SU-DHL-6 (cell line): Measurements from ENCODE around the gene ZNF668.

Source experiments
- H2AFZ ChIP-seq: fragments of 200-600 bp; sonication (generic); 2 replicates; pipeline ENCODE4 v1.6.1; 2014; ENCODE audit warnings: low read depth, mild to moderate bottlenecking, moderate library complexity, mixed read lengths, antibody characterized with exemption, low read length; ENCODE audit not compliant: severe bottlenecking
- H3F3A ChIP-seq: fragments of 200-600 bp; shearing (Covaris generic); 2 replicates; pipeline ENCODE4 v1.6.0; 2016; ENCODE audit warnings: antibody characterized with exemption, mild to moderate bottlenecking; ENCODE audit not compliant: insufficient read depth
- H3K27ac ChIP-seq: fragments of 200-600 bp; sonication (generic); 2 replicates; pipeline ENCODE4 v1.5.1; 2016; ENCODE audit warnings: low read depth, mild to moderate bottlenecking, low read length, moderate library complexity, mixed read lengths
- H3K27me3 ChIP-seq: fragments of 200-600 bp; sonication (generic), shearing (Covaris generic); 2 replicates; pipeline ENCODE4 v1.6.0; 2014; ENCODE audit warnings: mild to moderate bottlenecking, low read length
- H3K36me3 ChIP-seq: fragments of 200-600 bp; sonication (generic); 2 replicates; pipeline ENCODE4 v1.6.1; 2014; ENCODE audit warnings: mild to moderate bottlenecking, low read length, mixed read lengths
- H3K4me2 ChIP-seq: fragments of 300-600, 200-600 bp; shearing (Covaris generic), sonication (generic); 2 replicates; pipeline ENCODE4 v1.6.0; 2014; ENCODE audit warnings: low read length, low read depth, mild to moderate bottlenecking; ENCODE audit not compliant: poor library complexity, severe bottlenecking
- H3K4me3 ChIP-seq: fragments of 200-600 bp; sonication (generic); 2 replicates; pipeline ENCODE4 v1.5.1; 2014; ENCODE audit warnings: antibody characterized with exemption, low read length, mild to moderate bottlenecking, mixed read lengths; ENCODE audit not compliant: insufficient read depth, poor library complexity, severe bottlenecking
- H3K79me2 ChIP-seq: fragments of 200-600 bp; sonication (generic); 2 replicates; pipeline ENCODE4 v1.6.1; 2014; ENCODE audit warnings: mild to moderate bottlenecking, low read length, moderate library complexity; ENCODE audit not compliant: insufficient read depth
- H3K9ac ChIP-seq: fragments of 200-600 bp; sonication (generic); 2 replicates; pipeline ENCODE4 v1.7.0; 2014; ENCODE audit warnings: mild to moderate bottlenecking, low read length
- H3K9me2 ChIP-seq: fragments of 200-600 bp; sonication (generic); replicated peaks from 2 replicates; pipeline ENCODE4 v1.6.1; 2014; ENCODE audit warnings: low read length; ENCODE audit not compliant: insufficient read depth
- H3K9me3 ChIP-seq: fragments of 200-600 bp; sonication (generic); 2 replicates; pipeline ENCODE4 v1.6.1; 2014; ENCODE audit warnings: low read length, mixed read lengths; ENCODE audit not compliant: insufficient read depth
- H4K20me1 ChIP-seq: fragments of 200-600 bp; sonication (generic); 2 replicates; pipeline ENCODE4 v1.6.1; 2014; ENCODE audit warnings: low read depth, mild to moderate bottlenecking, antibody characterized with exemption, low read length, moderate library complexity, mixed read lengths
- EZH2phosphoT487 ChIP-seq: fragments of 200-600 bp; sonication (generic), shearing (Covaris generic); conservative IDR thresholded peaks from 2 replicates; pipeline ENCODE4 v1.6.1; 2018; ENCODE audit warnings: mild to moderate bottlenecking, antibody characterized with exemption, low read length, moderate library complexity, mixed read lengths
- TF ChIP-seq, protein P1 (sequence below): fragments of 200-600 bp; sonication (generic); IDR thresholded peaks from one replicate; pipeline ENCODE4 v1.5.1; 2017; ENCODE audit warnings: antibody characterized with exemption, mild to moderate bottlenecking, low read length, moderate library complexity; ENCODE audit not compliant: insufficient read depth, poor library complexity, severe bottlenecking

The ZNF668 gene

DNA sequence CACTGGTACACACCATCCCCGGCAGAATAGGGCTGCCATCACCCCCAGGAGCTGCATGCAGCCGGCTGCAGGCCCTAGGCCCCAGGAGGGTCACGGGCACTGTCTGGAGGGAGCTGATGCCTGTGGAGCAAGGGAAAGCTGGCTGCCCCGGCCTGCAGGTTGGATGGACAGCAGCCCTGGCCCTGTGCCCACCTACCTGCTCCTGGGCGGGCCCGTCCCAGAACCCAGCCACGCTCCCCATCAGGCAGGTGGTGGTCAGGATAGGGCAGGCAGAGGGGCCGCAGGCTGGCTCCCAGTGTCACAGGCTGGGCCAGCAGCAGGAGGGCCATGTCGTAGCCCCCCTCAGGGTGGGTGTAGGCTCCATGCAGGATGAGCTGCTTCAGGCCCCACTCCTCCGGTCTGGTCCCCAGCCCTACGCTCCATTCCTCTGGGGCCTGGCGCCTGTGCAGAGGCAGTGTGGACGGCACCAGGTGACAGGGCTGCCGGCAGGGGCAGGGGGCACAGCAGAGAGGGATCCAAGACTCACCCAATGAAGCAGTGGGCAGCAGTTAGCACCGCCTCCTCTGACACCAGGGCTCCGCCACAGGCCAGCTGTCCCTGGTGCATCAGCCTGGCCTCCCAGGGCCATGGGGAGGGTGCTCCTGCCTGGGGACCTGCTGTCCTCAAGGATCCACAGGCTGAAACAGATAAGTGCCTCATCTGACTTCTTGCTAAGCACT lies 10.7 kb upstream of the ZNF668 start:
- Histone ChIP-seq H3K9me3 (no peaks in the 10 kb centered on the region), H3K27ac (no peak overlapping the region), H3K79me2 (no peaks in the 10 kb centered on the region; the same call in 1 of the 2 replicates), H3K9ac (no peak overlapping the region), H3F3A (no peaks in the 10 kb centered on the region), H3K27me3 (no peaks in the 10 kb centered on the region), H4K20me1 (no peaks in the 10 kb centered on the region), H3K9me2 (no peaks in the 10 kb centered on the region), H3K4me2 (no peak overlapping the region), H3K4me3 (no peak overlapping the region), H3K36me3 (no peaks in the 10 kb centered on the region), H2AFZ (no peak overlapping the region)
- TF ChIP-seq, protein P1, sequence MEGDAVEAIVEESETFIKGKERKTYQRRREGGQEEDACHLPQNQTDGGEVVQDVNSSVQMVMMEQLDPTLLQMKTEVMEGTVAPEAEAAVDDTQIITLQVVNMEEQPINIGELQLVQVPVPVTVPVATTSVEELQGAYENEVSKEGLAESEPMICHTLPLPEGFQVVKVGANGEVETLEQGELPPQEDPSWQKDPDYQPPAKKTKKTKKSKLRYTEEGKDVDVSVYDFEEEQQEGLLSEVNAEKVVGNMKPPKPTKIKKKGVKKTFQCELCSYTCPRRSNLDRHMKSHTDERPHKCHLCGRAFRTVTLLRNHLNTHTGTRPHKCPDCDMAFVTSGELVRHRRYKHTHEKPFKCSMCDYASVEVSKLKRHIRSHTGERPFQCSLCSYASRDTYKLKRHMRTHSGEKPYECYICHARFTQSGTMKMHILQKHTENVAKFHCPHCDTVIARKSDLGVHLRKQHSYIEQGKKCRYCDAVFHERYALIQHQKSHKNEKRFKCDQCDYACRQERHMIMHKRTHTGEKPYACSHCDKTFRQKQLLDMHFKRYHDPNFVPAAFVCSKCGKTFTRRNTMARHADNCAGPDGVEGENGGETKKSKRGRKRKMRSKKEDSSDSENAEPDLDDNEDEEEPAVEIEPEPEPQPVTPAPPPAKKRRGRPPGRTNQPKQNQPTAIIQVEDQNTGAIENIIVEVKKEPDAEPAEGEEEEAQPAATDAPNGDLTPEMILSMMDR = no peak
- TF ChIP-seq EZH2phosphoT487 = no peak

DNA sequence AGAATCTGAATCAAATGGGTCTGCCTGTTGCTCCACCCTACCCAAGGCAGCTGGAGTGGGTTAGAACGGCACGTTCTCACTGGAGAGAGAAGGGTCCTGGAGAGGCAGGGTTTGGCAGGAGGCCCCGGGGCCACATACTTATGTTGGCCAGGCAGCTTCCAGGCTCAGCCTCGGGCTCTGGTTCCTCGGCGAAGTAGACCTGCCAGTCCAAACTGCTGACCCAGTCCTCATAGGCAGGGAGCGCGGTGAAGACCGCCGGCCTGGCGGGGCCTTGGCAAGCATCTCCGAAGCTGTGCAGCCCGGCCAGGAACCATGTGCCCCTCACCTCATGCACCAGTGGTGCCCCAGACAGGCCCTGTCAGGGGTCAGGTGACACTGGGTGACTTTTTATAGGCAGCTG lies 9.9 kb upstream of the ZNF668 start:
- H3K36me3 ChIP-seq = no peaks in the 10 kb centered on the region
- H3K9me2 ChIP-seq = no peaks in the 10 kb centered on the region
- H3K27me3 ChIP-seq = no peaks in the 10 kb centered on the region
- no peaks in the 10 kb centered on the region for H3F3A ChIP-seq
- TF ChIP-seq, protein P1 = no peak
- TF ChIP-seq EZH2phosphoT487 = no peak
- no peaks in the 10 kb centered on the region for H4K20me1 ChIP-seq
- H3K9me3 ChIP-seq = no peaks in the 10 kb centered on the region
- no peak overlapping the region for H3K4me2 ChIP-seq
- no peaks in the 10 kb centered on the region; the same call in 1 of the 2 replicates for H3K79me2 ChIP-seq
- H3K9ac ChIP-seq = no peak overlapping the region
- H3K27ac ChIP-seq = no peak overlapping the region
- no peak overlapping the region for H2AFZ ChIP-seq
- no peak overlapping the region for H3K4me3 ChIP-seq

DNA sequence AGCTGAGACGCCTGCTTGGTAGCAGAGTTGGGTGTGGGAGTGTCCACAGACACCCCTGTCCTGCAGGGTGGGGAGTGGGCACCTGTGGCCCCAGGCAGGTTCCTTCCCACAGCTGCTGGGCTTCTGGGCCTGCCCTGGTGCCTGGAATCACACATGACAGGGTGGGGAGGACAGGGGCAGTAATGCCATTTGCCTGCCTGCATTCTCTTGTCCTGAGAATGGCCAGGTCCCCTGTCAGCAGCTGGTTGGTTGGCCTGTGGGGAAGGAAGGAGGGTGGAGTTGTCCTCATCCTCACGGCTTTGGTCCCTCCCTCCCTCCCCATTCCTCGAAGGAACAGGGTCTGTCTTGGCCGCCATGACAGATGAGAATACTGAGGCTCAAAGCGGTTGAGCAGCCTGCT lies 9.5 kb upstream of the ZNF668 start:
- no peak for TF ChIP-seq EZH2phosphoT487
- TF ChIP-seq, protein P1 = no peak
- Histone ChIP-seq H3K27me3 (no peaks in the 10 kb centered on the region), H3F3A (no peaks in the 10 kb centered on the region), H2AFZ (no peak overlapping the region), H4K20me1 (no peaks in the 10 kb centered on the region), H3K9me2 (no peaks in the 10 kb centered on the region), H3K27ac (no peak overlapping the region), H3K4me2 (no peak overlapping the region), H3K9ac (no peak overlapping the region), H3K4me3 (no peak overlapping the region), H3K79me2 (no peaks in the 10 kb centered on the region; the same call in 1 of the 2 replicates), H3K9me3 (no peaks in the 10 kb centered on the region), H3K36me3 (no peaks in the 10 kb centered on the region)
